Stimulated activated naive CD4-positive, alpha-beta T cell treated with Interleukin-2 at 50 U/mL for 16 hours (primary cell): ENCODE results near the gene CYTH1.
"Not testable (repeated sequence)": the region's sequence is repeated elsewhere in the genome, so short reads cannot be mapped to it uniquely, and the experiment has no call there.

Experiments used
- DNase-seq: peaks from one replicate; lab custom pipeline; 2025; lab: John Stamatoyannopoulos, UW

The CYTH1 gene

GRCh38 chr17:78759969-78760352, 22.1 kb downstream of the CYTH1 start:
- DNase-seq, result no peak

- peak; percentile 68 for DNase-seq
Measured at GRCh38 chr17:78759203-78759968, 22.7 kb downstream of the CYTH1 start.

GRCh38 chr17:78753316-78754250, 28.5 kb downstream of the CYTH1 start:
- DNase-seq, result no peak

GRCh38 chr17:78751447-78752161, 30.5 kb downstream of the CYTH1 start:
- no peak for DNase-seq

GRCh38 chr17:78751000-78751399, 31.1 kb downstream of the CYTH1 start:
- DNase-seq, result not testable (repeated sequence)

- peak; percentile 78 for DNase-seq
Measured at GRCh38 chr17:78748730-78749317, 33.2 kb downstream of the CYTH1 start.

GRCh38 chr17:78748048-78748729, 33.9 kb downstream of the CYTH1 start:
- DNase-seq, result peak; percentile 43

GRCh38 chr17:78747488-78747887, 34.6 kb downstream of the CYTH1 start:
- no peak for DNase-seq

GRCh38 chr17:78746949-78747269, 35.2 kb downstream of the CYTH1 start:
- no peak for DNase-seq

- DNase-seq, result no peak
Measured at GRCh38 chr17:78746263-78746948, 35.7 kb downstream of the CYTH1 start.

GRCh38 chr17:78745407-78746088, 36.5 kb downstream of the CYTH1 start:
- DNase-seq, result peak; percentile 27

GRCh38 chr17:78742901-78743300, 39.2 kb downstream of the CYTH1 start:
- no peak for DNase-seq

- no peak for DNase-seq
Measured at GRCh38 chr17:78741644-78742284, 40.3 kb downstream of the CYTH1 start.

- no peak for DNase-seq
Measured at GRCh38 chr17:78739331-78739931, 42.6 kb downstream of the CYTH1 start.

- no peak for DNase-seq
Measured at GRCh38 chr17:78738698-78739097, 43.4 kb downstream of the CYTH1 start.

- DNase-seq, result no peak
Measured at GRCh38 chr17:78738278-78738677, 43.8 kb downstream of the CYTH1 start.

GRCh38 chr17:78737332-78737731, 44.7 kb downstream of the CYTH1 start:
- no peak for DNase-seq

GRCh38 chr17:78736526-78737079, 45.5 kb downstream of the CYTH1 start:
- peak; percentile 48 for DNase-seq
